Heart left ventricle (tissue), 13 donors: ENCODE measurements around the gene BCL2.

Source experiments
- CTCF ChIP-seq, 12 donors: fragments of 200-600 bp; sonication (generic) in 4 of 12; IDR thresholded peaks; one replicate each; pipeline versions ENCODE4 v1.5.0 to v1.8.0; 2018 to 2022; ENCODE audit warnings: antibody characterized with exemption in 12 of 12, mild to moderate bottlenecking in 5 of 12
- POLR2A ChIP-seq, 2 donors: fragments of 450-650 bp; IDR thresholded peaks; one replicate each; pipeline ENCODE4 v1.6.1; 2017; ENCODE audit warnings: antibody characterized with exemption in 2 of 2, mild to moderate bottlenecking in 2 of 2, moderate library complexity in 2 of 2
- donor health status: ischemic (EF 13 %, LVEDD 7.1; RV severe dilation, severe dysfunction).
- donor health status: DM: no; HTN: yes; CAD: no.
- donor health status: DM: no; HTN: no; CAD: no.
- donor health status: ischemic (EF 25% LVEDD 6.9; RV normal size, moderate dysfunction).
- donor health status: ischemic (EF 25% LVEDD 5.7; RV mildly dilated, moderate dysfunction).
- donor health status: ischemic (EF 35%, LVEDD 5.7; RV mildly dilated, moderate dysfunction).
- donor health status: nonischemic (EF 11% LVEDD 7.7; RV severe dilation, severe dysfunction).
- donor health status: DM: yes; HTN: yes; CAD: no.
- donor health status: PGD.
- donor health status: ischemic (EF 29% LVEDD 5.4; RV normal size, mild dysfunction).
- donor health status: nonischemic (EF 23%, LVEDD 6.1; RV moderate dilation, normal function).

DNA sequence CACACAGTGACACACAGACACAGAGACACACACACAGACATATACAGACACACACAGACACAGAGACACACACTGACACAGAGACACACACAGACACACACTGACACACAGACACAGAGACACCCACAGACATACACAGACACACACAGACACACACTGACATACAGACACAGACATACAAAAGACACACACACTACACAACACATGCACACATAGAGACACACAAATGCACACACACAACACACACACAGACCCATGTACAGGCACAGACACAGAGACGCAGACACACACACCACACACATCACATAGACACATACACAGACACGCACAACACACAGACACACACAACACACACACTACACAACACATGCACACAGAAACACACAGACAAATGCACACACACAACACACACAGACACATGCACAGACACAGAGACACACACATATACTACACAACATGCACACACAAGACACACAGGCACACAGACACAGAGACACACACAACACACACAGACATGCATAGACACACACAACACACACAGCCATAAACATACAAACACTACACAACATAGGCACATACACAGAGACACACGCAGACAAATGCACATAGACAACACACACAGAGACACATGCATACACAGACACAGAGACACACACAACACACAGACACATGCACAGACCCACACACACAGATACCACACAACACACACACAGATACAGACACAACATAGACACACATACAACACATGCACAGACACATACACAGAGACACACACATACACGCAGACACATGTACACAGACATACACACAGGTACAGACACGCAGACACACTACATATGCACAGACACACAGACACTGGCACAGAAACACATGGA is 120.5 kb downstream of the BCL2 start:
- TF ChIP-seq CTCF (IDR thresholded peaks at IDR 0.05): no peak
- no peak for TF ChIP-seq POLR2A (IDR thresholded peaks at IDR 0.05)
